GM10248 (cell line): ENCODE measurements around the gene YWHAG.
A peak's percentile ranks its signal among the peaks of the same experiment; 100 is the strongest.
"Not testable (repeated sequence)": the region's sequence is repeated elsewhere in the genome, so short reads cannot be mapped to it uniquely, and the experiment has no call there.

ENCODE experiments used
- CTCF ChIA-PET: fragments of 300-600 bp; sonication (Branson Sonifier 250); formaldehyde crosslinking; extraction: SDS; loops from one replicate; lab custom pipeline; 2021; ENCODE audit warnings: antibody characterized with exemption; lab: Yijun Ruan, JAX
- POLR2A ChIA-PET: fragments of 350-650 bp; sonication (Branson Sonifier 250); formaldehyde crosslinking; extraction: SDS; loops from one replicate; lab custom pipeline; 2020; ENCODE audit warnings: antibody characterized with exemption; lab: Yijun Ruan, JAX
- DNase-seq: peaks from one replicate; pipeline ENCODE4 v3.0.0; 2012; ENCODE audit errors: extremely low spot score
- TF ChIP-seq, protein P1 (sequence below): IDR thresholded peaks from 2 replicates; pipeline ENCODE4 v1.5.1; 2012; ENCODE audit warnings: mild to moderate bottlenecking, low read depth; ENCODE audit errors: extremely low read depth, missing control alignments, control extremely low read depth

Gene YWHAG

DNA sequence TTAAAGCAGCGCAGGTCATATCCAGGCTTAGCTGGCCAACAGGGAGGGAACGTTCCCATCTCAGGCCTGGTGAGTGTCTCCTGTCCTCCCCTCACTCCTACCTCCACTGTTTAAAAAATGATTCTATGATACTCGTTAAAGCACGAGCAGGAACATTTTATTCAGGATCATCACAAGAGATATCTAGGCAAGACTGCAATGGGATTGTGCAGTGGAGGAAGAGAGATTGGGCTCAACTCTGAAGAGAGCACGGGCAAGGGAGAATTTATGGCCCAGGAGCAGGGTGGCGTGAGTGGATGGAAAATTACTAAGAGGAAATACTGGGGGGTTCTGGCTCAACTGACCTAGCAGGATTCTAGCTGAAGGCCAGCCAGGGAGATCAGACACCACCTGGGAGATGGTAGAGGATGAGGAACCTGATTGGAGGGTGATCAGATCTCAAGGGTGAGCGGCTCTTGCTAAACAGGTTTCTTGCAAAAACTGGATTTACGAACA, 65.3 kb downstream of the YWHAG start:
- POLR2A ChIA-PET = interaction anchor here (1.7 kb wide), 1 partner anchor 9 kb away, joined by 6 read pairs; the partner anchor contains the start of gene HSPB1
- TF ChIP-seq, protein P1, sequence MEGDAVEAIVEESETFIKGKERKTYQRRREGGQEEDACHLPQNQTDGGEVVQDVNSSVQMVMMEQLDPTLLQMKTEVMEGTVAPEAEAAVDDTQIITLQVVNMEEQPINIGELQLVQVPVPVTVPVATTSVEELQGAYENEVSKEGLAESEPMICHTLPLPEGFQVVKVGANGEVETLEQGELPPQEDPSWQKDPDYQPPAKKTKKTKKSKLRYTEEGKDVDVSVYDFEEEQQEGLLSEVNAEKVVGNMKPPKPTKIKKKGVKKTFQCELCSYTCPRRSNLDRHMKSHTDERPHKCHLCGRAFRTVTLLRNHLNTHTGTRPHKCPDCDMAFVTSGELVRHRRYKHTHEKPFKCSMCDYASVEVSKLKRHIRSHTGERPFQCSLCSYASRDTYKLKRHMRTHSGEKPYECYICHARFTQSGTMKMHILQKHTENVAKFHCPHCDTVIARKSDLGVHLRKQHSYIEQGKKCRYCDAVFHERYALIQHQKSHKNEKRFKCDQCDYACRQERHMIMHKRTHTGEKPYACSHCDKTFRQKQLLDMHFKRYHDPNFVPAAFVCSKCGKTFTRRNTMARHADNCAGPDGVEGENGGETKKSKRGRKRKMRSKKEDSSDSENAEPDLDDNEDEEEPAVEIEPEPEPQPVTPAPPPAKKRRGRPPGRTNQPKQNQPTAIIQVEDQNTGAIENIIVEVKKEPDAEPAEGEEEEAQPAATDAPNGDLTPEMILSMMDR = no peak
- CTCF ChIA-PET = interaction anchor here (1.0 to 19.3 kb wide), 4 partner anchors 8 to 31 kb away, joined by 4 to 339 read pairs (median 7); partner anchors contain the start of gene HSPB1
- no peak for DNase-seq

DNA sequence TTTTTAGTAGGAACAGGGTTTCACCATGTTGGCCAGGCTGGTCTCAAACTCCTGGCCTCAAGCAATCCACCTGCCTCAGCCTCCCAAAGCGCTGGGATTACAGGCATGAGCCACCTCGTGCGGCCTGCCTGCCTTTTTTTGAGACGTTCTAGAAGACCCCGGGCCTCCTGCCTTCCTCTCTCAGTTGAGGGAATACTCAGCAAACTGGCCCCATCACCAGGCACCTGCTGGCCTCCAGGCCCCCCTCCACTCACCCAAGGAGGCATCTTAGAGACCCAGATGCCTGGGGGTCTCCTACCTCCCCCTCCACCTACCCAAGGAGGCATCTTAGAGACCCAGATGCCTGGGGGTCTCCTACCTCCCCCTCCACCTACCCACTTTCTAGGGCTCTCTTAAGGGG, 65.9 kb downstream of the YWHAG start:
- CTCF ChIA-PET = interaction anchor here (0.8 to 19.3 kb wide), 10 partner anchors 9 to 114 kb away, joined by 3 to 339 read pairs (median 4); partner anchors contain the start of gene HSPB1
- DNase-seq = not testable (repeated sequence)
- POLR2A ChIA-PET = interaction anchor here (0.6 to 1.7 kb wide), 3 partner anchors 10 to 27 kb away, joined by 4 to 7 read pairs (median 6); partner anchors contain the start of gene HSPB1

DNA sequence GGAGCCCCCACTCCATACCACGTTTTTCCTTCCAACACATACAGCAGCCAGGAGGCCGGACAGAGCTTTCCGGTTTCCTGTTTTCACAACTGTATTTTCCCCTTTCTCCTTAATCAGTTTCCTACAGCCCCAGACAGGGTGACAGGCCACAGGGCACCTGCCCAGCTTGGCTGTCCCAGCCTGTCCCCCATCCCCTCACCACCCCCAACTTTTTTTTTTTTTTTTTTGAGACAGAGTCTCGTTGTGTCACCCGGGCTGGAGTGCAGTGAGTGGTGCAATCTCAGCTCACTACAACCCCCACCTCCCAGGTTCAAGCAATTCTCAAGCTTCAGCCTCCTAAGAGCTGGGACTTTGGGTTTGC, 66.6 kb downstream of the YWHAG start:
- CTCF ChIA-PET = interaction anchor here (0.6 to 19.3 kb wide), 12 partner anchors 10 to 1043 kb away, joined by 3 to 339 read pairs (median 4); partner anchors contain the start of gene HSPB1
- POLR2A ChIA-PET = interaction anchor here (0.6 to 0.7 kb wide), 3 partner anchors 8 to 27 kb away, joined by 3 to 7 read pairs (median 4); no protein-coding TSS in a partner anchor
- TF ChIP-seq, protein P1 = no peak
- no peak for DNase-seq

DNA sequence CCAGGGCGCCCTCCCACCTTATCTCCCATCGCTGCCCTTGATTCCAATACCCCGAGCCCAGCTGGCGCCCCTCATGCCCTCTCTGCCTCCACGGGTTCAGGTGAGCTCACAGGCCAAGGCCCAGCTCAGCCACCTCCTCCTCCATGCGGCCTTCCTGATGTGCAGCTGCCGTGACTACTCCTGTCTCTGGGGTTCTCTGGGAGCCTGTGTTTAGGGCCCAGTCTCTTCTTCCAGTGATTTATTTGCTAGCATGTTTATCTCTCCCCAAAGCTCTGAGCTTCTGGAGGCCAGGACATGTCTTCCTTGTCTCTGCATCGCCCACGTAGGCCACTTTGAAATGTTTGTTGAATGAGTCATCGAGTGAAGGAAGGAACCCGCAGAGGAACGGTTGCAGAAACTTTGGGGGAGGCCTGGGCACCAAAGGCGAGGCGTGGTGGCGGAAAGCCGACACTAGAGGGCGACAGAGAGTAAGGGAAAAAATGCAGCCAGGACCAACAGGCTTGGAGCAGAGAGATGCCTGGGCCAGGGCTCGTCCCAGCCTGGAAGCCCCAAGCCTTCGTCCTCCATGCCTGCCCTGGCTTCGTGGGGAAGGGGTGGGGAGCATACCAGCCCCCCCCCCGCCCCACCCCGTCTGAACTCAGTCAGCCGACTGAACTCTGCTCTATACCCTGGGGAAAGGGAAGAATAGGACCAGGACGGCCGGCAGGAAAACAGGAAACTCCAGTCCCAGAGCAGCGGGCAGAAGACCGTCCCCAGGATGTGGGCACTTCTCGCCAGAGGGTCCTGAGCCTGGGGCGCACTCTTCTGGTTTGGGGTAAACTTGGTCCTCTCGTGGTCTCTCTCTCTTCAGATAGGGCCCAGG, 67.2 kb downstream of the YWHAG start:
- TF ChIP-seq, protein P1 = peak; percentile 98
- ChIA-PET CTCF (interaction anchor here (0.6 to 19.3 kb wide), 24 partner anchors 8 to 1043 kb away, joined by 3 to 339 read pairs (median 4); partner anchors contain the start of gene HSPB1), POLR2A (interaction anchor here (0.6 to 0.7 kb wide), 2 partner anchors 8 to 11 kb away, joined by 3 to 4 read pairs; no protein-coding TSS in a partner anchor)
- DNase-seq = peak; percentile 92

DNA sequence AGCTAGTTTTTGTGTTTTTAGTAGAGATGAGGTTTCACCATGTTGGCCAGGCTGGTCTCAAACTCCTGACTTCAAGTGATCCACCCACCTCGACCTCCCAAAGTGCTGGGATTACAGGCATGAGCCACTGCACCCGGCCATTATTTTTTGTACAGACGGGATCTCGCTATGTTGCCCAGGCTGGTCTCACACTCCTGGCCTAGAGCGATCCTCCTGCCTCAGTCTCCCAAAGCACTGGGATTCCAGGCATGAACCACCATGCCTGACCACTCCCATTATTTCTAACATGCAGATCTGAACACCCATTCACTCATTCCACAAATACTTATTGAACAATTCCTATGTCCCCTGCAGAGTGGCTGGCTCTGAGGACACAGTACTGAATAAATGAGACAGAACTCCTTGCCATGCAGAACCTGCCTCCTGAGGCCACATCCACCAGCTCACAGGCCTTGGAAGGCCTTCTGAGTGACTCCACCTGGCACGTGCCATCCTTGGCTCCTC, 67.9 kb downstream of the YWHAG start:
- ChIA-PET CTCF (interaction anchor here (0.7 to 19.3 kb wide), 18 partner anchors 8 to 185 kb away, joined by 3 to 339 read pairs (median 4); partner anchors contain the start of gene HSPB1), POLR2A (interaction anchor here (0.7 kb wide), 1 partner anchor 12 kb away, joined by 4 read pairs; no protein-coding TSS in a partner anchor)
- DNase-seq = not testable (repeated sequence)

DNA sequence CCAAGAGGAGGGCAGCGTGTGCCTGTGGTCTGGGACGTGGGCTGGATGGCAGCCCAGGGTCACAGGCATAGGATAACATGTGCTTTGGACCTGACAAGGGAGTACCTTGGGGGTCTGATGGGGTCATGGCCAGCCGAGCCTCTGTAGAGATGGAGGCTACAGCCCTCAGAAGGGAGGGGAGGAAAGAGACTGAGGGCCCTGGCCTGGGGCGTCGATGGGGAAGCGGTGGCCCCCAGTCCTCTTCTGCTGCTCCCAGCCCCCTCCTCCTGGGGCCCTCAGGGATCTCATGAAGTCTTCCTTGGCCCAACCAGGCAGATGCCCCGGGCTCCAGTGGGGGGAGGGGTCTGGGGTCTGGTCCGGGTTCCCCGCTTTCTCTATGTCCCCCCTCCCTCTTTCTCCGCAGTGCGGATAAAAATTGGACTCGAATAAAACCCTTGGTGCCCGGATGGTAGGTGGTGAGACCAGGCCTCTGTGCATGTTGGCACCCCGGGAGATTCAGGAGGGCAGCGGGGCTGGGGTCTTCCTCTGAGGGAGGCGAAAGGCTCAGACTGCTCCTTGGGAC, 71.9 kb downstream of the YWHAG start:
- POLR2A ChIA-PET = no interaction called here
- no peak for DNase-seq
- TF ChIP-seq, protein P1 = no peak
- CTCF ChIA-PET = interaction anchor here (0.7 to 19.3 kb wide), 2 partner anchors 24 to 26 kb away, joined by 3 to 339 read pairs; no protein-coding TSS in a partner anchor
